ENCODE data around the gene SCNM1. TPM values are rescaled to one million over a fixed set of nuclear protein-coding genes. Genes with fewer than 3 reads are reported as not detected.
A peak's percentile ranks its signal among the peaks of the same experiment; 100 is the strongest.
"Not testable (repeated sequence)": the region's sequence is repeated elsewhere in the genome, so short reads cannot be mapped to it uniquely, and the experiment has no call there.

The SCNM1 gene
- total RNA-seq, 2 donors from 2014 or later, result 25.1 to 39.5 TPM

DNA sequence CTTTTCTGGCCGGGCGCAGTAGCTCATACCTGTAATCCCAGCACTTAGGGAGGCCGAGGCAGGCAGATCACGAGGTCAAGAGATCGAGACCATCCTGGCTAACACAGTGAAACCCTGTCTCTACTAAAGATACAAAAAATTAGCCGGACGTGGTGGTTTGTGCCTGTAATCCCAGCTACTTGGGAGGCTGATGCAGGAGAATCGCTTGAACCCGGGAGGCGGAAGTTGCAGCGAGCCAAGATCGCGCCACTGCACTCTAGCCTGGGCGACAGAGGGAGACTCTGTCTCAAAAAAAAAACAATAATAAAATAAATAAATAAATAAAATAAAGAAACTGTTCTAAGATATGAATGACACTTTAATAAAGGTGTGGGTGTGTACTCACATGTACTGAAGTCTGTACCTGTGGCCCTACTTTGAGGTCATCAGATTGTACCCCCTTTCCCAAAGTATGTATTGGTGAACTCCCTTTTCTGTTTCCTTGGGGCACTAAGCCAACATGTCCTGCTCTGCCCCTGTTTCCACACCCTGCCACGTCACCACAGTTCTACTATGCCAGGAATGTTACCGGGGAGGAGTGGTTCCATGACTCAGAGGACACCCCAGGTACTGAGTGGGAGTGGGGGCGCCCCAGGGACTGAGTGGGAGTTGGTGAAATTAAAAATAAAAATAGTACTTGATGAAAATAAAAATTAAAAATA, 29.1 kb downstream of the SCNM1 start:
- peak; percentile 53 for DNase-seq (ENCODE audit: low spot score)
- H3K4me3 ChIP-seq; intact Hi-C loops (cut with DNase I); H3K36me3 ChIP-seq; H3K27me3 ChIP-seq (replicated peaks; ENCODE audit: insufficient read depth); H3K27ac ChIP-seq; H3K9me3 ChIP-seq; H3K4me1 ChIP-seq (replicated peaks): not testable (repeated sequence)
- peak; percentile 21 for TF ChIP-seq POLR2AphosphoS5 (IDR thresholded peaks at IDR 0.05)
- WGBS, result 78% methylated on average over 17 of the region's 17 CpGs

GRCh38 chr1:151196292-151196800, 30.4 kb downstream of the SCNM1 start:
- no peaks in the 10 kb centered on the region for H3K27me3 ChIP-seq (replicated peaks; ENCODE audit: insufficient read depth)
- TF ChIP-seq POLR2A (IDR thresholded peaks at IDR 0.05) (no peak), POLR2AphosphoS5 (IDR thresholded peaks at IDR 0.05) (peak; percentile 64)
- TF ChIP-seq, protein P1, sequence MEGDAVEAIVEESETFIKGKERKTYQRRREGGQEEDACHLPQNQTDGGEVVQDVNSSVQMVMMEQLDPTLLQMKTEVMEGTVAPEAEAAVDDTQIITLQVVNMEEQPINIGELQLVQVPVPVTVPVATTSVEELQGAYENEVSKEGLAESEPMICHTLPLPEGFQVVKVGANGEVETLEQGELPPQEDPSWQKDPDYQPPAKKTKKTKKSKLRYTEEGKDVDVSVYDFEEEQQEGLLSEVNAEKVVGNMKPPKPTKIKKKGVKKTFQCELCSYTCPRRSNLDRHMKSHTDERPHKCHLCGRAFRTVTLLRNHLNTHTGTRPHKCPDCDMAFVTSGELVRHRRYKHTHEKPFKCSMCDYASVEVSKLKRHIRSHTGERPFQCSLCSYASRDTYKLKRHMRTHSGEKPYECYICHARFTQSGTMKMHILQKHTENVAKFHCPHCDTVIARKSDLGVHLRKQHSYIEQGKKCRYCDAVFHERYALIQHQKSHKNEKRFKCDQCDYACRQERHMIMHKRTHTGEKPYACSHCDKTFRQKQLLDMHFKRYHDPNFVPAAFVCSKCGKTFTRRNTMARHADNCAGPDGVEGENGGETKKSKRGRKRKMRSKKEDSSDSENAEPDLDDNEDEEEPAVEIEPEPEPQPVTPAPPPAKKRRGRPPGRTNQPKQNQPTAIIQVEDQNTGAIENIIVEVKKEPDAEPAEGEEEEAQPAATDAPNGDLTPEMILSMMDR (IDR thresholded peaks at IDR 0.05), result peak; percentile 19 to 69 (median 56)
- H3K27ac ChIP-seq, result peak overlapping the region; percentile 38 to 40
- H3K4me3 ChIP-seq, result no peak overlapping the region
- intact Hi-C loops (cut with DNase I), result no loop called here
- 35% methylated on average over 14 of the region's 14 CpGs for WGBS
- no peaks in the 10 kb centered on the region for H3K9me3 ChIP-seq
- H3K4me1 ChIP-seq (replicated peaks), result peaks cover 6% of the 10 kb centered on the region
- no peaks in the 10 kb centered on the region for H3K36me3 ChIP-seq
- DNase-seq (ENCODE audit: low spot score), result peak; percentile 72

- intact Hi-C loops (cut with DNase I), result loop anchor here (2.0 kb wide), 1 partner anchor 57 kb away; the partner anchor contains the start of gene PSMD4
- WGBS, result 10% methylated on average over 10 of the region's 10 CpGs
- no peak for DNase-seq (ENCODE audit: low spot score)
- no peaks in the 10 kb centered on the region for H3K9me3 ChIP-seq
- no peaks in the 10 kb centered on the region for H3K27me3 ChIP-seq (replicated peaks; ENCODE audit: insufficient read depth)
- peak overlapping the region; percentile 83 to 95 for H3K27ac ChIP-seq
- no peak for TF ChIP-seq POLR2AphosphoS5 (IDR thresholded peaks at IDR 0.05)
- TF ChIP-seq, protein P1 (IDR thresholded peaks at IDR 0.05), result no peak
- no peak for TF ChIP-seq POLR2A (IDR thresholded peaks at IDR 0.05)
- peaks cover 6% of the 10 kb centered on the region for H3K4me1 ChIP-seq (replicated peaks)
- H3K4me3 ChIP-seq, result peak overlapping the region; percentile 55 to 82
- H3K36me3 ChIP-seq, result peaks cover 0 to 2% of the 10 kb centered on the region in 2 donors
Measured at GRCh38 chr1:151197863-151198253, 31.9 kb downstream of the SCNM1 start.

GRCh38 chr1:151198254-151199127, 32.5 kb downstream of the SCNM1 start, which contains the start of gene PIP5K1A:
PIP5K1A (plus strand) TSS chr1:151198552; CDS start chr1:151198997, 445 bp downstream.
- no peaks in the 10 kb centered on the region for H3K9me3 ChIP-seq
- peak within 1 kb of the TSS; percentile 83 to 95 for H3K27ac ChIP-seq
- H3K4me3 ChIP-seq, result peak within 1 kb of the TSS; percentile 55 to 82
- peak; percentile 96 for DNase-seq (ENCODE audit: low spot score)
- under 1% methylated on average over 60 of the region's 60 CpGs for WGBS
- TF ChIP-seq POLR2AphosphoS5 (IDR thresholded peaks at IDR 0.05) (peak; percentile 97), POLR2A (IDR thresholded peaks at IDR 0.05) (peak; percentile 81)
- TF ChIP-seq, protein P1 (IDR thresholded peaks at IDR 0.05), result no peak
- H3K4me1 ChIP-seq (replicated peaks), result peaks cover 6% of the 10 kb centered on the region
- intact Hi-C loops (cut with DNase I), result loop anchor here (2.0 kb wide), 1 partner anchor 56 kb away; the partner anchor contains the start of gene PSMD4
- no peaks in the 10 kb centered on the region for H3K27me3 ChIP-seq (replicated peaks; ENCODE audit: insufficient read depth)
- peaks cover 0 to 4% of the 10 kb centered on the region in 2 donors for H3K36me3 ChIP-seq

Data from prostate gland (tissue), 2 donors.